RPMI8226 (cell line): Measurements from ENCODE around the gene MAEL.

Source experiments
- DNase-seq: peaks from one replicate; pipeline ENCODE4 v3.0.0-alpha.2; 2015

The MAEL gene

DNA sequence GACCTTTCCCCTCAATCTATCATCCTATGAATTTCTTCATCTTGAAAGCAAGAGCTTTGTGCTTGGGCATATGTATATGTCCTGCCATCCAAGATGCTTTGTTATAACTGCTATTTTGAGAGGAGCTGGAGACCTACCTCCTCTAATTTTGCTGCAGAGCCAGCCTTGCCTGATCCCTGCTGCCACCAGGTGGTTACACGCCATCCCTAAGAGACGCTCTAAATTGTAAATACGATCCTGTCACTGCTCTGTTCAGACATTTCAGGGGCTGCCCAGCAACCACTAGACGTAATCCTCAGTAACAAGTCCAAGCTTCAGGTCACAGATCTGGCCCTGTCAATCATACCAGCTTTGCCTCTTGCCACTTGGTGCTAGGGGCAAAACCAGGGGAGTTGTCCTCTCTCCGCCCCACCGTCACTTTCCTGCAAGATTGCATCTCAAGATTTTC is 68.2 kb downstream of the MAEL start:
- peak; percentile 79 for DNase-seq

DNA sequence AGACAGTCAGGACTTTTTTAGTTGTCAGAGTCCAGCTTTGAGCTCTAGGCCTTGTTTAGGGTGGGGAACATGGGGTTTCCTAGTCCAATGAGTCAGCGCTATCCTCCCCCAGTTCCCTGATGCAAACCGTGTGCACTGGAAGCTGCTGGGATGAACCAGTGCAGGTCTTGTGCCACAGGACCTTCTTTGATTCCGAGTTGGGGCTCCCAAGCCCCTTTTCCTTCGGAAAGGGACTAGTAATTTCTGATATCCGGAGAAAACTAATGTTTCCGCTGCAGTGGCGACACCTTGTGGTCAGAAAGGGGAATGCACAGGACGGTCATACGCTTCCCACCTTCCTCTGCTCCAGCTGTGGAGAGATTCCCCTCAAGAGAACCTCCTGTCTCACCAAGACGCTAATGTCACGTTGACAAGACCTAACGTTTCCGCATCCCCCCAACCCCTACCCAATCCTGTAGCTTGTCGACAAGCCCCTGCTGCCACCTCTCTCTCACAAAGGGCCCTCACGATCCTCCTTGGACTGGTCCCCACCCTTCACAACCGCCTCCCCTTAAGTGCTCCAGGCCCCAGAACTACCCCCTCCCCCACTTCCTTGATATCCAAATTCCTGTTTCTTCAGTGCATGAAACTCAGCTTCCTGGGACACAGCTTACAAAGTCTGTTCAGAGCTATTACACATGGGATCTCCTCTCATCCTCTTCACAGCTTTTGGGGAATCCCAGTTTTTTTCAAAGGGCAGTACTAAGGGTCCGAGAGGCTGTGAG is 70.1 kb downstream of the MAEL start:
- DNase-seq: peak; percentile 78

DNA sequence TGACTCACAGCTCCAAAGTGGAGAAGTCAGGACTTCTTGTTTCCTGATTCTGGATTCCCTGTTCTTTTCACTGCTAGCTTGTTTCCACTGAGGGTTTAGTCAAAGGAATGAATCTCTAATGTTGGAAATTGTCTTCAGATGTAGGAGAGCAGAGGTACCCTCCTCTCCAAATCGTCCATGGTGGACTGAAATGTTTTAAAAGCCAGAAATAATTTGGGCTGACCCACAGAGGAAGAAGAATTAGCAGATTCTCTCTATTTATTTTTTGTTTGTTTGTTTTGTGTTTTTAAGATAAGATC is 70.7 kb downstream of the MAEL start:
- no peak for DNase-seq

DNA sequence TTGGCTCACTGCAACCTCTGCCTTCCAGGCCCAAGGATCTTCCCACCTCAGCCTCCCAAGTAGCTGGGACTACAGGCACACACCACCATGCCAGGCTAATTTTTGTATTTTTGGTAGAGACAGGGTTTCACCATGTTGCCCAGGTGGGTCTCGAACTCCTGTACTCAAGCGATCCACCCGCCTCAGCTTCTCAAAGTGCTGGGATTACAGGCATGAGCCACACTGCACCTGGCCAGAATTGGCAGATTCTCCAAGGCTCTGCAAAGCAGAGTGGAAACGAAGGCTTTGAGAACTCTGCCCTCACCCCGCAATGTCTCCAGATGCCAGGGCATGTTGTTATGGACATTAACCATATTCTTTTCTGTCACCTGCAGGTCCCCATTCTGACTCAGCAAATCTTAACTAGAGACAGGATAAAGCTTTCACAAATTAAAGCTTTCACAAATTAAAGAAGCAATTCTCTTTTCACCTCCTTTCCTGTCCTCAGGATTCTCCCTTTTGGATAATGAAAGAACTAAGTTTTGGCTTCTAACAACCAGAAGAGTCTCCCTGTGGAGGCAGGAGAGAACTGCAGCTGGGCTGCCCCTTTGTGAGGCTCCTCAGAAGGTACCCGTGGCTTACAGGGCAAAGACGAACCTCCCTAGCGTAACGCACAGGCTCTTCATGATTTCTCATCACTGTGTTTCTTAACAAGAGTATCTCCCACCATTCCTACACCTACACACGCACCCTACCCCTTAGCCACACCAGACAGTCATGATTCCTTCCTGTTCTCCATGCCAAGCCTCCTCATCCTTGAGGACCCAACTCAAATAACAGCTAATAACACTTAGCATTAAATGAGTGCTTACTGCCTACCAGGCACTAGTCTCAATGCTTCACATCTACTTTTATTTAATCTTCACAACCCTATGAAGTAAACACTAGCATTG is 71.3 kb downstream of the MAEL start:
- peak; percentile 58 for DNase-seq

DNA sequence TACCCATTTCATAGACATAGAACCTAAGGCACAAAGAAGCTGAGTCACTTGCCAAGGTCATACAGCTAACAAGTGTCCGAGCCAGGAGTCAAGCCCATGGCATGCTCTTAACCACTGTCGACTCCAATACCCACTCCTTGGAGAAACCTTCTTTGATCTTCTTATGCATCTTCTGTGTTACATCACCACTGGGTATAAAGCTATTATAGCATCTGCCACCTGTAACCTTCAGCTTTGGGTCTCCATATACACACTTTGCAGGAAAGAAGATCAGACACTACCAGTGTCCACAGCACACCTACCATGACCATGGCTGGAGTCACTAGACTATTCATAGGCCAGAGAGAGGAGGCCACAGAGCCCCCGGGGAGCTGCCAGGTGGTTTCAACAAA is 72.0 kb downstream of the MAEL start:
- DNase-seq: no peak

DNA sequence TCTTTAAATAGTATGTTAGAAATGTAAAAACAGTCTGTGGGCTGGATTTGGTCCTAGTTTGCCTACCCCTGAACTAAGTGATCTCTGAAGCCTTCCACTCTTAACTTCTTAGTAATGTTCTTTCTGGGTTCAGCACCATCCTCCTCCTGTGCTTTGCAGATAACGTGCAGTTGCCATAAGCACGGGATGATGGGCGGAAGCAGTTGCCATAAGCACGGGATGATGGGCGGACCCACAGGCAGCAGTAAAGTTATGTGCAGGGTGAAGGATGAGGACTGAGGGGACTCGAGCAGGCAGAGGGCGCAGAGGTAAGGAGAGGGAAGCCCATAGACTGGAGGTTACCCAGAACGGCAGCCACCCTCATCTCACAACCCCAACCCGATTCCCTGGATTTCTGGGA is 75.5 kb downstream of the MAEL start:
- DNase-seq: no peak

DNA sequence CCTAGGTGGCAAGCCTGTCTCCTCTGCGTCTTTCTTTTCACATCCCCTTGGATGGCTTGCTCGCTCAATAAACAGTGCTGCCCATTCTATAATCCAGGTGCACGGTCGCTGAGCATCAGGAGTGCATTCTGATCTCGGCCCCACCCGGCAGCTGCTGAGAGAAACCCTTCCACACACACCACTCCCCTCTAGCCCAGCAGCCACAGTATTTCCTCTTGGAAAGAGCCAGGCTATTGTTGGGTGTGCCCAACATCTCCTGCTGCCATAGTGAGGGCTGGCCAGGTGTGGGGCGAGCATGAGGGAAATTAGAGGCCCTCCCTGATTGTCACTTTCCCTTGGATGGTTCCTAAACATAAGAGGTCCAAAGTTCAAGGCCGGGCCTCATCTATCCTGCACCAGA is 76.4 kb downstream of the MAEL start:
- no peak for DNase-seq

DNA sequence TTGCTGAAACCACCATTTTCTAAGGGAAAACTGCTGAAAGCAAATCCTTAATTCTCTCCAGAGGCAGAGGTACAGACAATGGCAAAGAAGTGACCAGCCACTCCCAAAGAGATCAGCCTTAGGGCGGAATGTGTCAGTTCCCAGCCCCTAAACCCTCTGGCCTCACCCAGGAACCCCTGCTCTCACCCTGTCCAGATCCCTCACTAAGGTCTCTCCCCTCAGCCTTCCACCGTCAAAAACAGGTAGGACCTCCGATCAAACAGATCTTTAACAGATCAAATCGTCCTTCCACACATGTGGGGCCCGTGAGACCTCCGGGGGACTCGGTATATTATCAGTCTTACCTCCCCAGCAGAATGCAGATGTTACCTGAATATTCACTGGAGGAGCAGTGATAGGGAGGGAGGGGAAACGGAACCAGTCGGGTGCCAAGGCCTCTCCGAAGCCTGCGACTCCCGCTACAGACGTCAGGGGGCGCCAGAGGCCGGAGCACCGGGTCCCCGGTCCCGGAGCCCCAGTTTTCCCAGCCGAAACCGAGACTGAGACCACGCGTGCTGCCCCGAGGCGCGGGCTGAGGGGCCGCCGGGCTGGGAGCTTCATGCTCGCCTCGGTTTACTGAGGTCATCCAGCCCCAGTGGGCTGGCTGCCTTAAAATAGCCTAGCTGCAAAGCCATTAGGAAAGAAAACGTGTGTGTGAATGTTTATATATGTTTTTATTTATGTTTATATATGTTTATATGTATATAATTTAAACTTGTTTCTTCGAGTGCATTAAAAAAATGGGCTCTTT is 77.4 kb downstream of the MAEL start:
- peak; percentile 79 for DNase-seq

DNA sequence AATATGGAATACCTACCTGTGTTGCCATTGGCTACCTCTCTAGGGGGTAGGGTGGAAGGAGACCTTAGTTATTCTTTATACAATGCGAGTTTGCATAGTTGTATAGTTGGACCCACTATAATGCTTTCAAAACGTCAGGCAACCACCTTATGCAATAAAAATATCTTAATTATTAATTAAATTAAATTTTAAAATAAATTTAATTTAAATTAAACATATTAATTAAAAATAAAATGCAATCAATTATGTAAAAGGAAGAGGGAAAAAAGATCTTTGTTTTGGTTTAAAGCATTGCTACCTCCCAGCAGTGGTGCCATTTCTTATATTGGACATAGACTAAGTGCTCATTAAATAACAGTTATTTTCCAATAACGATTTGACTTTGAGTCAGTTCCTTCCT is 78.8 kb downstream of the MAEL start:
- no peak for DNase-seq

DNA sequence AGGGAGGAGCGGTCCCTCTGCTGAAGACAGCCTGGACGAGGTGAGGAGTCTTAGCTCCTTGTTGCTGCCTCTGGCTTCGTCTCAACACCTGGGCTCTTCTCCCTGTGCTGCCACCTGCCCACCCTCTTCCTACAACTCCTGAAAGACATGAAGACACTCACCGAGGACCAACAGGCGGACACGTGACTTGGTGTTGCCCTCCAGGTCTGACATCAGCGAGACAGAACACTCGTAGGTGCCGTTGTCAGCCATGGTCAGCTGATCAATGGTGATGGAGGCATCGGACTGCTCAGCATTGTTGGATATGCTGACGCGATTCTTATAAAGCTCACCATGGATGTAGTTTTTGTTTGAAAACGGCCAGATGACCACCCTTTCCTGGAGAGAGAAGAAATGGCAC is 79.7 kb downstream of the MAEL start:
- DNase-seq: no peak

DNA sequence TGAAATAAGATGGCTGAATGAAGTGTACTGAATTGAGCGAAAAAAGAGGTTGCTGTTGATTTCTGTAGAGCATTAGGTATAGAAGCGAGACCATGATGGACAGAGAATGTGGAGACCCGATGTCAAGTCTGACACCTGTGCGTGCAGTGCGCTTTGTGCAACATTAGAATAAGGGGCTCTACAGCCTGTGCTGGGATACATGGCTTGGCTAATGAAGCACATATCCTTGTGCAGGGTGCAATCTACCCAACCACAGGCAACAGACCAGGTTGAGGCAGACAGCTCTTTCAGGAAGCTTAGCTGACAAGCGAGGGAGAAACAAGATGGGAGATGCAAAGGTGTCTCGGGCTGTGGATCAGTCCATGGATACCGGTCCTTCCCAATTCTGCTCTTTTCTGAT is 82.2 kb downstream of the MAEL start:
- no peak for DNase-seq
